Stimulated activated CD4-positive, alpha-beta T cell treated with anti-CD3 and anti-CD28 coated beads, Interleukin-4, amount 100 ng/mL, for 1 hour (primary cell): ENCODE data around the gene OR51E1.
A peak's percentile ranks its signal among the peaks of the same experiment; 100 is the strongest.

Experiments used
- DNase-seq: peaks from one replicate; pipeline ENCODE4 v3.0.0-alpha.2; 2020

The OR51E1 gene

DNA sequence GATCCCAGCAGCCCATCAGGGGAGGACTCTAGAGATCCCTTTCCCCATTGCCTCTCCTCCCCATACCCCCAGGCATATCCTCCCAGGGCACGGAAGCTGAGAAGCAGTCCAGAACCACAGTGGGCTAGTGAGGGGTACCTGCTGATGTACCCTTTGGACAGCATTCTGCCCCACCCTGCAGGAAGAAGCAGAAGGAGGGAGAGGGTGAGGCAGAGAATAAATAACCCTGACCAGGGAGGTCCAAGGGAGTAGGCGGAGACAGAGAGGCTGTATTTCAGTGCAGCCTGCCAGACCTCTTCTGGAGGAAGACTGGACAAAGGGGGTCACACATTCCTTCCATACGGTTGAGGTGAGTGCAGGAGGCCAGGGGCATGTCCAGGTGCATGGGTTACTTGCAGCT lies at the start of gene OR51E1:
Gene OR51E1, plus strand, starts transcription at position 301 of the 400 bp plus-strand sequence. CDS start 8,545 bp downstream, outside the sequence.
- DNase-seq: no peak

- DNase-seq: no peak
Observed at GRCh38 chr11:4605057-4605456, 38.7 kb upstream of the OR51E1 start.

GRCh38 chr11:4606231-4607015 lies 37.4 kb upstream of the OR51E1 start:
- DNase-seq: no peak

GRCh38 chr11:4607096-4607495 lies 36.7 kb upstream of the OR51E1 start:
- no peak for DNase-seq

GRCh38 chr11:4607781-4608666 lies 35.8 kb upstream of the OR51E1 start, which contains the start of gene TRIM68:
Gene TRIM68, minus strand, starts transcription at chr11:4608231. Its CDS starts 2,727 bp downstream, at chr11:4605504.
- DNase-seq: peak; percentile 95

DNA sequence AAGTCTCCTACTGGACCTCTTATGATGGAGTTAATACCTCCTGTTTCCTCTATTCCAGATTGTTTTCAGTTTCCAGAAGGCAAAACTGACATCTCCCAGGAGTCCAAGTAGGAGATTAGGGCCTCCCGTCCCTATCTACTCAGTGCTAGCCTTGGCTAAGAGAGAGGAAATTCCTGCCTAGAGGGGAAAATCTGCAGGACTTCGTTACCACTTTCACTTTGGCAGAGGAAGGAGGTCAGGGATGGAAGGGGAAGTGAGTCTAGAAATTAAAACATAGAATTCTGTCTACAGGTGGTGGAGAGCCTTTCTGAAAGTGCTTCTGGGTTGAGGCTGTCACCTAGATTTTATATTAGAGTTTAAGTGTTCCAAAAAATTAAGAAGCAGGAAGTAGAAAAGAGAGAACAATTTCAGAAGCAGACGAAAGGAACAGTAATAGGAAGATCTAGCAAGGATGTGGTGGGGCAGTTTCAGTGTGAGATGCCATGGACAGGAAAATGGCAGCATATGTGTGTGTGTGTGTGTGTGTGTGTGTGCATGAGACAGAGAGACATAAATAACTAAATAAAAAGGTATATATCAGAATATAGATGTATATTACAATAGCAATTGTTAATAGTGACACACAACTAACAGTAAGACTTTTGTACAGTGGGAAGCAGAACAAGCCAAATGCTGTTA lies 33.4 kb upstream of the OR51E1 start:
- no peak for DNase-seq

- no peak for DNase-seq
Observed at GRCh38 chr11:4611986-4612385, 31.8 kb upstream of the OR51E1 start.

DNA sequence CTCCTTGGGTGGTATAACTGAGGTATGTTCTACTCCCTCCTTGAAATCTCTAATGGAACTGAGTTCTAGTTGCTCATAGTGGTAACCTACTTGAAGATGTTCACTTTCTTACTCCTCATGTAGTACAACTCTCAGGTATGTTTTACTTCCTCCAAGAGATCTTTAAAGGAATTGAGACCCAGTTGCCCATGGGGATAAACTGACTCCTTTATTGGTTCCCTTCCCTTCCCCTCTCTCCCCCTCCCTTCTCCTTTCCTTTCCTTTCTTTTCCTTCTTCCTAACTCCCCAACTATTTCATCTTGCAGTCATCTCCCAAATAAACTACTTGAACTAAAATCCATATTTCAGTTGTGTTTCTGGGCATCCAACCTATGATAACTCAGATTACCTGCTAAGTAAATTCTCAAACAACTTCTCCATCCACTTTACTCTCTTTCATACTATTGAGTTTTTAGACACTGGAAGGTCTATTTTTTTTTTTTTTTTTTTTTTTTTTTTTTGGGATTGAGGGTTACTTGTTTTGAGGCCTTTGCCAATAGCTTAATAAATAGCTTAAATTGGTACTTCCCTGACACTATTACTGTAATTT lies 27.8 kb upstream of the OR51E1 start:
- DNase-seq: no peak

GRCh38 chr11:4619514-4619913 lies 24.3 kb upstream of the OR51E1 start:
- DNase-seq: no peak

DNA sequence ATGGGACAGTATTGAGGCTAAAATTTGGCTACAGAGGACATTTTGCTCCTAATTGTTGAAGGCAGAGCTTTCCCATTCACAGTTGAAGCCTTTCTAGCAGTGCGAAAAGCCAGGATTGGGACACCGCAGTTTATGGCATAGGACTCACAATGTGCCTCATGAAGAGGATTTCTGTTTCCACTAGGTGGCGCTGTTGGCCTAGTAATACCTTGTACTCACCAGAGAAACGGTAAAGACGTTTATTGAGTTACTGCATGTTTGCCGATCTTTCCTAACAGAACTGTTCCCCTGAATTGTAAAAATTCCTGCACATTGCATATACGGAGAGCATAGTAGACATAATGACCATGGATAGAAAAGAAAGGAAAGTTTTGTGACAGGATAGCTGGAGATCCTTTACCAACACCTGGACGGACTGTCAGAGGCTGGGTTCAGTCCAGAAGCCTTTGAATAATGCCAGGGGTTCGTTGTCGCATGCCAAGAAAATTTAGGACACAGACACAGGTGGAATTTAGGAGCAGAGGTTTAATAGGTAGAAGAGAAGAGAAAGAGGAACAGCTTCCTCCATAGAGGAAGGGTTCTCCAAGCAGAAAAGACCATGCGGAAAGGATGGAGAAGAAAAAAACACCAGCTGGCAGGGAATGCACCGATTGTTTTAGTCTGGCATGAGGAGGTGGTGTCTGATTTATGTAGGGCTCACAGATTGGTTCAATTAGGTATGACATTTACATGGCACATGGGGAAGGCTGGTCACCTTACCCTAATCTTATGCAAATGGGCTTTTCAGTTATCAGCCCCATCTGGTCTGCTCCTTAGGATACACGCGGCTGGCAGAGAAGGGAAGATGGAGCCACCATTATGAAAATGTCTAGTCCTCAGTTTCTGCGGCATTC lies 17.3 kb upstream of the OR51E1 start:
- DNase-seq: peak; percentile 15

DNA sequence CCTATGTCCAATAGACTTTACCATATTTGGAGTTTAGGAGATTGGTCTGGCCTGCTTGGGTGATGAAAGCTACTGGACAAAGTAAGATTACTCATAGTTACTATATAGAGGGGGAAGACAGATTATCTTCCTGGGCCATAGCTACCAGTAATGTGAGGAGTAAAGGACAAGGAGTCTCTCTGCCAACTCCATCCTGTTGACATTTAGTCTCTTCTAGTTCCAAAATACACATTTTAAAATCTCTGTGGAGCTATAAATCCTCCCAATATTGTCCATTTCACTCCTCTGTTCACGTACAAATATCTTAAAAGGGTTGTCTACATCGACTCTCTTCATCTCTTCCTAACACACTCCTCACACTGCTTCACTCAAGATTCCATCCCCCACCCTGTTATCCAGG lies 7.6 kb upstream of the OR51E1 start:
- DNase-seq: no peak

GRCh38 chr11:4636962-4637661 lies 6.7 kb upstream of the OR51E1 start, which contains the start of gene OR51D1:
Gene OR51D1, plus strand, starts transcription at chr11:4637477. Its CDS starts 2,314 bp downstream, at chr11:4639791.
- peak; percentile 70 for DNase-seq

- no peak for DNase-seq
Observed at GRCh38 chr11:4637662-4638047, 6.1 kb upstream of the OR51E1 start.

DNA sequence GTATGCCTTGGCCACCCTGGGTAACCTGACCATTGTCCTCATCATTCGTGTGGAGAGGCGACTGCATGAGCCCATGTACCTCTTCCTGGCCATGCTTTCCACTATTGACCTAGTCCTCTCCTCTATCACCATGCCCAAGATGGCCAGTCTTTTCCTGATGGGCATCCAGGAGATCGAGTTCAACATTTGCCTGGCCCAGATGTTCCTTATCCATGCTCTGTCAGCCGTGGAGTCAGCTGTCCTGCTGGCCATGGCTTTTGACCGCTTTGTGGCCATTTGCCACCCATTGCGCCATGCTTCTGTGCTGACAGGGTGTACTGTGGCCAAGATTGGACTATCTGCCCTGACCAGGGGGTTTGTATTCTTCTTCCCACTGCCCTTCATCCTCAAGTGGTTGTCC lies 3.9 kb upstream of the OR51E1 start:
- DNase-seq: no peak

DNA sequence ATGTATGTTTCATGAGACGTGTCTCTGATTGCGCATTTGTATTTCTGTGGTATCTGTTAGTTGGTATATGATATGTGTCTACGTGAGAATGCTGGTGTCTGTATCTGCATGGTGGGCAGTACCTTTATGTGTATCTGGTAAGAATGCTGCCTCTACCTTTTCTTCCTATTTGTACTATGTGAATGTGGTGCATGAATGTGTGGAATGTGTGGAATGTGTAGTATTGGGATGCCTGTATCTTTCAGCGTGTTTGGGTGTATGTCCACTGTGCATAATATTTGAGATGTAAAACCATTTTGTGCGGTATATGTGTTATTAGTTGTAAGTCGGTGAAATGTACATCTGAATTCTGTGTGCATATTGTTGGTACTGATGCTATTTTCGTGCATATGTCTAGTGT lies 2.3 kb upstream of the OR51E1 start:
- DNase-seq: no peak

DNA sequence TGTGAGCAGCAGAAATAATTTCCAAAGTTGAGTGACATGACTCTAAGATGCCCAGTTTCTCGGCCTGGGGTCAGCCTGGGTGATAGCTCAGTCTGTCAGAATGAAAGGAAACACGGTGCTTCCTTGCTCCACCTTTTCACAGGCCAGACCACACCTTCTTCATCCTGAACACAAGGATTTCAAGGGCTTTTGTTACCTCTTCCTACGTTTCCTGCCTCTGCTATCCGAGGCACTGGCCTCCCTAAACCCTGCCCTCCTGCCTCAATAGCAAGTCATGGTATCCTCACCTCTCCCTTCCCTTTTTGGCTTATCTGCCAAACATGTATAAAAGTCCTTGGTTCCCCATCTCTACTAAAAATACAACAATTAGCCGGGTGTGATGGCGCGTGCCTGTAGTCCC lies 1.7 kb upstream of the OR51E1 start:
- no peak for DNase-seq

DNA sequence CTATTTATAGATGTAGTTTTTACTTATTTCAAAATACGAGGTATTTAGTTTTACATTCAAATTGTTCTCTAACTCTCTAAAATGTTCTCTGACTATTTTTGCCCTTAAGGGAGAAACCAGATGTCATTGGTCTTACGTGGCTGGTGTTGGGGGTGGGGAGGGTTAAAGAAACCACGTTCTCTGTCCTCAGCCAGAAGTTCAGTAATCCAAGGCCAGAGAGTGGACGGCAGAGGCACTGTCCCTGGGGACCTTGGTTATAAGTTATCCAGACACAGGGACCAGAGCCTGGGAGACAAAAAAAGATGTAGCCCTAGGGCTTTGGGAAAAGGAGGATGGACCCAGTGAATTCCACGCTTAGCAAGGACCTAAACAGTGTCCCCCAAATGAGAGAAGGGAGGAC lies 706 bp upstream of the OR51E1 start:
- DNase-seq: no peak

- no peak for DNase-seq
Observed at GRCh38 chr11:4644233-4644632, 451 bp downstream of the OR51E1 start.

GRCh38 chr11:4645974-4646373 lies 2.2 kb downstream of the OR51E1 start:
- DNase-seq: no peak

- DNase-seq: no peak
Observed at GRCh38 chr11:4647766-4648165, 4.0 kb downstream of the OR51E1 start.
